AG04450 (cell line): ENCODE measurements around the gene SMIM26. TPM values are rescaled to one million over a fixed set of nuclear protein-coding genes. Genes with fewer than 3 reads are reported as not detected.

Experiments
- CTCF ChIA-PET: fragments of 300-600, 350-600 bp; formaldehyde crosslinking; extraction: SDS; loops from one replicate; lab custom pipeline; 2022; ENCODE audit warnings: antibody characterized with exemption, inconsistent platforms; lab: Charles Lee
- POLR2A ChIA-PET: fragments of 350-600 bp; formaldehyde crosslinking; extraction: SDS; loops from one replicate; lab custom pipeline; 2021; ENCODE audit warnings: antibody characterized with exemption, inconsistent platforms; lab: Yijun Ruan, JAX
- DNase-seq: peaks from one replicate; pipeline ENCODE4 v3.0.0-alpha.2; 2011; ENCODE audit warnings: low read depth, low spot score
- H3K27ac ChIP-seq: one replicate; pipeline ENCODE4 v1.5.1; 2012; ENCODE audit warnings: low read depth, low read length, control low read depth
- H3K27me3 ChIP-seq: one replicate; pipeline ENCODE4 v1.6.0; 2012; ENCODE audit warnings: low read length; ENCODE audit not compliant: control insufficient read depth, insufficient read depth
- H3K4me3 ChIP-seq: 2 replicates; pipeline ENCODE4 v1.5.1; 2011; ENCODE audit warnings: mild to moderate bottlenecking, low read depth, low read length, control low read depth
- H3K9me3 ChIP-seq: 2 replicates; pipeline ENCODE4 v1.5.1; 2012; ENCODE audit warnings: low read length; ENCODE audit not compliant: control insufficient read depth, insufficient read depth
- polyA plus RNA-seq: library from polyadenylated mRNA; depleted of rRNA; stranded (reverse); fragments of >200 nt; gene quantifications from 2 replicates; pipeline ENCODE4 v1.2.3, GENCODE V29; 2011
- TF ChIP-seq, protein P1 (sequence below): IDR thresholded peaks from 2 replicates; pipeline ENCODE4 v1.5.1; 2011; ENCODE audit warnings: low read depth, low read length, control low read depth, inconsistent platforms

The SMIM26 gene
- polyA plus RNA-seq, 1 experiment: 113 TPM

- H3K27ac ChIP-seq: peak overlapping the region; percentile 35
- no peak overlapping the region for H3K4me3 ChIP-seq
- ChIA-PET POLR2A (no interaction called here), CTCF (no interaction called here)
- TF ChIP-seq, protein P1, sequence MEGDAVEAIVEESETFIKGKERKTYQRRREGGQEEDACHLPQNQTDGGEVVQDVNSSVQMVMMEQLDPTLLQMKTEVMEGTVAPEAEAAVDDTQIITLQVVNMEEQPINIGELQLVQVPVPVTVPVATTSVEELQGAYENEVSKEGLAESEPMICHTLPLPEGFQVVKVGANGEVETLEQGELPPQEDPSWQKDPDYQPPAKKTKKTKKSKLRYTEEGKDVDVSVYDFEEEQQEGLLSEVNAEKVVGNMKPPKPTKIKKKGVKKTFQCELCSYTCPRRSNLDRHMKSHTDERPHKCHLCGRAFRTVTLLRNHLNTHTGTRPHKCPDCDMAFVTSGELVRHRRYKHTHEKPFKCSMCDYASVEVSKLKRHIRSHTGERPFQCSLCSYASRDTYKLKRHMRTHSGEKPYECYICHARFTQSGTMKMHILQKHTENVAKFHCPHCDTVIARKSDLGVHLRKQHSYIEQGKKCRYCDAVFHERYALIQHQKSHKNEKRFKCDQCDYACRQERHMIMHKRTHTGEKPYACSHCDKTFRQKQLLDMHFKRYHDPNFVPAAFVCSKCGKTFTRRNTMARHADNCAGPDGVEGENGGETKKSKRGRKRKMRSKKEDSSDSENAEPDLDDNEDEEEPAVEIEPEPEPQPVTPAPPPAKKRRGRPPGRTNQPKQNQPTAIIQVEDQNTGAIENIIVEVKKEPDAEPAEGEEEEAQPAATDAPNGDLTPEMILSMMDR: no peak
- DNase-seq: no peak
- H3K27me3 ChIP-seq: no peaks in the 10 kb centered on the region
- no peaks in the 10 kb centered on the region for H3K9me3 ChIP-seq
Measured at GRCh38 chr20:18527836-18528235, 39.4 kb upstream of the SMIM26 start.

GRCh38 chr20:18529041-18529440 lies 38.2 kb upstream of the SMIM26 start:
- Histone ChIP-seq H3K4me3 (no peak overlapping the region), H3K27me3 (no peaks in the 10 kb centered on the region), H3K27ac (no peak overlapping the region), H3K9me3 (no peaks in the 10 kb centered on the region)
- no peak for DNase-seq
- TF ChIP-seq, protein P1: no peak
- POLR2A ChIA-PET: no interaction called here
- CTCF ChIA-PET: no interaction called here

GRCh38 chr20:18532626-18533025 lies 34.6 kb upstream of the SMIM26 start:
- POLR2A ChIA-PET: no interaction called here
- DNase-seq: no peak
- CTCF ChIA-PET: no interaction called here
- Histone ChIP-seq H3K27me3 (no peaks in the 10 kb centered on the region), H3K4me3 (no peak overlapping the region), H3K27ac (no peak overlapping the region), H3K9me3 (no peaks in the 10 kb centered on the region)
- TF ChIP-seq, protein P1: no peak

GRCh38 chr20:18533491-18533890 lies 33.7 kb upstream of the SMIM26 start:
- no peak overlapping the region for H3K4me3 ChIP-seq
- TF ChIP-seq, protein P1: no peak
- CTCF ChIA-PET: no interaction called here

DNA sequence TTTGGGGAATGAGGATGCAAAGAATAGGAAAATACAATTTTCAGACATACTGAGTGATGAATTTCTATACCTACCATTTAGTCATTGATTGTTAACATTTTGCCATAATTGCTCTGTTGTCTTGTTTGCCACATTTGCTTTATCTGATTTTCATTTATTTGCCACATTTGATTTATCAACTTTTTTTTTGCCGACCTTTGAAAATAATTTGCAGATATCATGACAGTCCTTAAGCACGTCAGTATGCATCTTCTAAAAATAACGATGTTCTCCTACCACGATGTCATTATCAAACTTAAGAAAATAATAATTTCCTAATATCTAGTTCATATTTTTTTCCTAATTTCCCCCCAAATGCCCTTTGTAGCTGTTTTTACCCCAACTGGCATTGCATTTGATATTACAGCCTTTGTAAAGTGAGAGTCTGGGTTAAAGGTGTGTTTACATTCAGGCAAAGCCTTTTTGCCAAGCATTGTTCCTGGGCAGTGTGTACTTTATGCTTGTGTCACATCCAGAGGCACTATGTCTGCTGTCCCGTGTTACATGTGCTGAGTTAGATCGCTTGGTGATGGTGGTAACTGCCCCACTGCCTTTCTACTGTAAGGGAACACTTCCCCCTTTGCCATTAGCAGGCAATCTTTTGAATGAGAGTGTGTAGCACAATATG lies 33.1 kb upstream of the SMIM26 start:
- no peaks in the 10 kb centered on the region for H3K9me3 ChIP-seq
- DNase-seq: no peak
- H3K27me3 ChIP-seq: no peaks in the 10 kb centered on the region
- ChIA-PET POLR2A (no interaction called here), CTCF (no interaction called here)
- no peak overlapping the region for H3K27ac ChIP-seq
- TF ChIP-seq, protein P1: no peak
- H3K4me3 ChIP-seq: no peak overlapping the region

More at GRCh38 chr20:18533491-18533890, 33.7 kb upstream of the SMIM26 start:
- Histone ChIP-seq H3K27ac (no peak overlapping the region), H3K27me3 (no peaks in the 10 kb centered on the region), H3K9me3 (no peaks in the 10 kb centered on the region)
- no peak for DNase-seq
- POLR2A ChIA-PET: no interaction called here
